ENCODE measurements around the gene WFDC1.

The WFDC1 gene, protein sequence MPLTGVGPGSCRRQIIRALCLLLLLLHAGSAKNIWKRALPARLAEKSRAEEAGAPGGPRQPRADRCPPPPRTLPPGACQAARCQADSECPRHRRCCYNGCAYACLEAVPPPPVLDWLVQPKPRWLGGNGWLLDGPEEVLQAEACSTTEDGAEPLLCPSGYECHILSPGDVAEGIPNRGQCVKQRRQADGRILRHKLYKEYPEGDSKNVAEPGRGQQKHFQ

DNA sequence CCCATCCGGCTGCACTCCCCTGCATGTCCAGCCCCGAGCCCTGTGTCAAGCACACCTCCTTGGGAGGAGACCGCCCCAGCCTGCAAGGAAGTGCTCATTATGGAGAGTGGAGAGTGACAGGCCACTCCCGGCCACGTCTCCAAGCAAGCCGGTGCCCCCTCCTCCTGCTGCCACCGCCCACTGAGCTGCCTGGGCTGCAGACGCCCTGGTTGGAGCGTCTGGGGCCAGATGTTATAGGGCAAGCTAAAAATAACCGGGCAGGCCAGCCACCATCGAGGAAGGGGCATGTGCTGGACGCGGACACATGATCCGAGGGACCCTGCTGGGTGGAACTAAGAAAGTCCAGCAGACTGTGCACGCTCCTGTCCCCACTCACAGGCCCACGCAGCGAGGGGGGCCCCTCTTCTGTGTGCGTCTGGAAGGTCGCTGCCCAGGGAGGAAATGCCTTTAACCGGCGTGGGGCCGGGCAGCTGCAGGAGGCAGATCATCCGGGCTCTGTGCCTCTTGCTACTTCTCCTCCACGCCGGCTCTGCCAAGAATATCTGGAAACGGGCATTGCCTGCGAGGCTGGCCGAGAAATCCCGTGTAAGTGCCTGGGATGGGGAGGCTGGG, at the start of gene WFDC1:
Gene WFDC1, plus strand, starts transcription at position 348 of the 612 bp plus-strand sequence. Its CDS starts 94 bp downstream, at position 442.
- no peak for DNase-seq

DNA sequence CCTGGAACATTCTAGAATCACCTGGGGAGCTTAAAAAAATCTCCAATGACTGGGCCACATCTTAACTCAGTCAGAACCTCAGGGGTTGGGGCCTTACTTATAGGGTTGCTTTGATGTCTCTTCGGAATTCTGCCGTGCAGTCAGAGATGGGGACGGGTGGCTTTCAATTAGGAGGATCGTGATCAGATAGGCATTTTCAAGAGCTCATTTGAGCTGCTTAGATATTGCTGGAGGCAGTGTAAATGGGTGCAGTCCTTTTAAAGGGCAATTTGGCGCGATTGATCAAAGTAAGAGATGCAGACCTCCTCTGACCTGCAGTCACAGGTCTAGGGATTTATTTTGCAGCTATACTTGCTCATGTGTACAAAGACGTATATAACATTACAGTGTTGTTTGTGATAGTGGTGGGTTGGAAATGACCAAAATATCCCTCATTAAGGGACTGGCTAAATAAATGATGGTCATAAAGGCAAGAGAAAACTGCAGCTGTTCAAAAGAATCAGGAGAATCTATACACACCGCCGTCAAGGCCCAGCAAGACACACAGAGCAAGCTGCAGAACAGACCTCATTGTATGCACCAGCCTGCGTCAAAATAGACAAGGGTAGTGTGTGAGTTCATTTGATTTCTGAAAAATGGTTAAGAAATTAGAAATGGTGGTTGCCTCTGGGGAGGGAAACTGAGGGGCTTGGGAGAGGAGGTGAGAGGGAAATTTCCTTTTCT, 48.6 kb upstream of the WFDC1 start:
- no peak for DNase-seq

DNA sequence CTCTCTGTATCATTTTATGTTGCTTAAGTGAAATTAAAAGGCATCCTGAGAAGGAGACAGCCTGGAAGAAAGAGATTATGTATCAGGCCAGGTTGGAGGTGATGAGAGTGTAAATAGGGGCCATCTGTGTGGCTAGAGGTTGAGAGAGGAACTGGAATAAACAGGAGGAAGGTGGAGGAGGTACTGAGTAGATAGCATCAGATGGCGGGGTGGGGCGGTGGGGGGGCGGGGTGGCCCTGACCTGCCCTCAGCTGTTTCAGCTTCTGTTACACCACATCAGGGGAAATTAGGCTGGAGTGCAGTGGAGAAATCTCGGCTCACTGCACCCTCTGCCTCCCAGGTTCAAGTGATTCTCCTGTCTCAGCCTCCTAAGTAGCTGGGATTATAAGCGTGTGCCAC, 48.0 kb upstream of the WFDC1 start:
- DNase-seq: no peak

DNA sequence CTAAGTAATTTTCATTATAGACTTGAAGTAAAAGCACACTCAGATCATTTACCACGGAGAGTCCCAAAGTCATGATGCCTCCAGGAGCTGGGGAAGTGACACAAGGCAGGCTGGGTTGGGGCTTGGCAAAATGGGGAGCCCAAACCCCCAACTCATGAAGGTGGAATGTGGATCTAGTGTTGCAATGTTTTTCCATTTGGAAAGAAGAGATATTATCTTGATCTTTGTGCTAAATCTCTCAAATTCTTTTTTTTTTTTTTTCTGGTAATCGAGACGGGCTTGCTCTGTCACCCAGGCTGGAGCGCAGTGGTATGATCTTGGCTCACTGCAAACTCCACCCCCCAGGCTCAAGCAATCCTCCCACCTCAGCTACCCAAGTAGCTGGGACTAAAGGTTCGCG, 47.3 kb upstream of the WFDC1 start:
- no peak for DNase-seq

DNA sequence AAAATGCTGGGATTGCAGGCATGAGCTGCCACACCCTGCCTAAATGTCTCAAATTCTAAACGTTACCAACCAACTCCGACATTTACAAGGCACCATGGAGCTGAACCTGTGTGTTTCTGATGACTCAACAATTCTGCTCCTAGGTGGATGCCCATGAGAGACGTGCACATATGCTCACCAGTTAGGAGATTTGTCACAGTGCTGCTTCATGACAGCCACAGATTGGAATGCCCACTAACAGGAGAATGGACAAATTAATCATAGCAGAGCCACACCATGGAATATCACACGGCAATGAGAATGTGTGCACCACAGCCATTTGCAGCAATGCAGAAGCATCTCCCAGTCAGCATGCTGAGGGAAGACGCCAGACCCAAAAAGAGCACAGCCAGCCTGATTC, 46.8 kb upstream of the WFDC1 start:
- DNase-seq: no peak

DNA sequence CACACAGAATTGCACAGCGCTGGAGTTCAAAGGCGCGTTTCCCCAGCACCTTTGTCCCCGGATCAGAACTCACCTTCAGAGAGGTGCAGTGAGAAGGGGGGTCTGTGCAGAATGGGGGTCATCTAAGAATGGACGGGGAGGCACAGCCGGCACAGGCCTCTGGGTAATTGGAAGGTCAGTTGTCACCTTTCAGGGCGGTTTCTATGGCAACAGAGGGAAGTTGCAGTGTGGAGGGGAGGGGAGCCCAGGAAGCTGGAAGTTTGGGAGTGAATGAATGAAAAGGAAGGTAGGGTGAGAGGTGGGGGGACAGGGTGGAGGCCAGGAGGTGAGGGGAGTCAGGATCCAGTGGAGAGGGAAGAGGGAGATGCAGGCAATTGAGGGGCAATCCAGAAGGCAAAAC, 42.5 kb upstream of the WFDC1 start:
- no peak for DNase-seq

DNA sequence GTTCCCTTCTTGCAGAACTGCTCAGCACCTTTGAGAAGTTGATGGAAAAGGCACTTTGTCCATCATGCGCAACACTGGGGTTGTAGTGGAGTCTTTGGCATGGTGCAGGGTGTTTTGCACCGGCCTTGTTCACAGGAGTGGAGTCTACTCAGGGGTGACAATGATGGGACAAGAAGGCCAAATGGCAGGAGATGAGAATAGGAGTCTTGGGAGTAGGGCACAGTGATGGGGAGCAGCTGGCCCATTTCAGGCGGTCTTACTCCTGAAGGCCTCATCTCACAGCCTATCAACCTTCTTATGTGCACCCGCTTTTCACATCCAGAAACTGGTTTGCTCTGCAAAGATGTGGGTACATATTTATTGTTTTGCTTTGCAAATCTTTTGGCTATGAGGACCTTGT, 41.5 kb upstream of the WFDC1 start:
- DNase-seq: no peak

DNA sequence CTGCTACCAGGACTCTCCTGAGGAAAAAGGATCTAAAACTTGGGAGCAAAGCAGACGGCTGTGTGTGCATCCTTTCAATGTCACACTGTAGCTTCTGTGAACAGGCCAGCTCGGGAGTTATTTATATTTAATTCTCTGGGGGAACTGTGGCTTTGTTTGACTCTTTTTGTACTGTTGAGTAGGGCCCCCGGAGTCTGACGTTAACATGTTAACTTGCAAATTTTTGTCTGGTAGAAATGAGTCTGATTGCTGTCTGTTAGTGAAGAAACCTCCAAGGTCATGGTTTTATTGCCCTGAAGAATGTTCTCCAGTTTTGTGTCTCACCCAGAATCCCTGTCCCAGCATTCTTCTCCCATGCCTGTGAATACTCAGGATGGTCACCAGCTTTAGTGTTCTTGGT, 40.6 kb upstream of the WFDC1 start:
- DNase-seq: no peak

DNA sequence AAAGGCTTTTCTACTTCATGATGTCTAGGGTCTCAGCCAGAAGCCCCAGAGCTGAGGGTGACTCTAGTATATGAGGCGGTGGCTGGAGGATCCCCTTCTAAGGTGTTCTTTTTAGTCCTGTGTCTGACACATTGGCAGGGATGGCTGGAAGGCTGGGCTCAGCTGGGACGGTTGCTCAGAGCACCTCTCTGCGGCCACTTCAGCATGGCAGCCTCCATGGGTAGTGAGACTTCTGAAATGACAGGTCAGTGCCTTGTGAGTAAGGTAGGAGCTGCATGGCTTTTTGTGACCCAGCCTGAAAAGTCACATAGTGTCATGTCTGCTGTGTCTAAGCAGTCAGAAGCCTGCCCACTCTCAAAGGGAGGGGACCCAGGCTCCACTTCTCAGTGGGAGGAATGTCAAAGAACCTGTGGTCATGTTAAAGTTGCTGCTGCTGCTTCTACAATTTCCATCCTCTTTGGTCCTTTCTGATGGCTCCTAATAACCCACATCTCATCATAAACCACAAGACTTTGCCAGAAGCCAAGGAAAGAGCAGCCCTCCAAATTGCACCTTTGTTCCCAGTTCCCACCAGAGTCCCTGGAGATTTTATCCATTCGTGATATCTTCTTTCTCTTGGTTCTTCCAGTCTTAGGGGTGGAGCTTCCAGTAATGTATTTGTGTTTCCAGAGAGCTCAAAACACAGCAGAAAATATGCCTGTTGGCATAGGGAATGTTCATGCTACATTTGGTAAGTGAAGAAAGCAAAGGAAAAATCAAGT, 39.4 kb upstream of the WFDC1 start:
- DNase-seq: no peak

DNA sequence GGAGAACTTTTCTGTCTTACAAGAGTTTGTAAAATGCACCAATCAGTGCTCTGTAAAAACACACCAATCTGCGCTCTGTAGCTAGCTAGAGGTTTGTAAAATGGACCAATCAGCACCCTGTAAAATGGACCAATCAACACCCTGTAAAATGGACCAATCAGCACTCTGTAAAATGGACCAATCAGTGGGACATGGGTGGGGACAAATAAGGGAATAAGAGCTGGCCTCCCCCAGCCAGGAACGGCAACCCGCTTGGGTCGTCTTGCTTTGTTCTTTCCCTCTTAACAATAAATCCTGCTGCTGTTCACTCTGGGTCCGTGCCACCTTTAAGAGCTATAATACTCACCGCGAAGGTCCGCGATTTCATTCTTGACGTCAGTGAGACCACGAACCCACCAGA, 36.4 kb upstream of the WFDC1 start:
- DNase-seq: no peak

DNA sequence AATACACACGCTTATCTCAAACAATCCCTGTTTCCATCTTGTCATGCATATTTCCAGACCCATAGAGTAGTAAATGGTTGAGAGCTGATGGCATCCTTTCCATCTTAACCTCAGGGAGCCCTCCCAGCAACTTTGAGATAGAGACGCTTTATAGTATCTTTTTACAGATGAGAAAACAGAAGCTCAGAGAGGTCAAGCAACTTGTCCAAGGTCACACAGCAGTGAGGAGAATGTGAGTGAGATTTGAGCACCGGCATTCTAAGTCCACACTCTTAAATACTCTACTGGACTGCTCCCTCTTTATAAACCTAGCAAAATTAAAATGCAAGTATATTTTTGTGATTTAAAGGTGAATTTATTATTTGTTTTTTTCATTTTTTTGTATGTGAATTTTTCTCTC, 35.0 kb upstream of the WFDC1 start:
- DNase-seq: no peak

DNA sequence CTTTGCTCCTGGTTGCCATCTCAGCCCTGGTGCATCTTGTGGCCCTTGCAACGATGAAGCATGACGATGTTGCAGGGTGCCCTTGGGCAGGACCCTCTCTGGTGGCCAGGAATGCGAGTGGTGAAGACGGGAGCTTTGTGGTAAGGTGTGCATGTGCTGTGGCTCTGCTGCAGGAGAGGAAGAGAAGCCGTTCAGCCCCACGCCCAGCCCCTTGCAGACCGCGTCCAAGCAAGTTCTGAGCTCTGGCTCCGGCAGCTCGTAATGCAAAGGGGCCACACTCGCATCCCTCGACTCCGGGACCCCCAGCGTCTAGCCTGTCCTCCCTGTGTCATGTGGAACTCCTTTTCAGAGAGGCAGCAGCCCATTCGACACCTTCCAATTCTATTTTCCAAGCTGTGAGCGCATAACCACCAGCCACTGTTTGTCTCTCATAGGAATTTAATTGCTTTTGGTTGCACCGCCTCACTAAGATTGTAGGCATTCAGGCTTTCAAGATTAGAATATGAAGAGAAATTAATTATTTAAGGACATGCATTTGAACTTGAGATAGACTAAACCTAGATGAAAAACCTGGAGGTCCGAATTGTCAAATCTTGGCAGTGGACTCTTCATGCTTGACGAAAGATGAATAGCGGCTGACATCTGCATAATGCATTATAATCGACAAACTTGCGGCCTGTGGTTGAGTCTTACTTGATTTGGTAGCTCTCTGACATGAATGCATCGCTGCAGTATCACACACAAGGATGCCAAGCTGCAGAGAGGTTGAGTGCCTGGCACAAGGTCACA, 33.7 kb upstream of the WFDC1 start:
- DNase-seq: no peak

DNA sequence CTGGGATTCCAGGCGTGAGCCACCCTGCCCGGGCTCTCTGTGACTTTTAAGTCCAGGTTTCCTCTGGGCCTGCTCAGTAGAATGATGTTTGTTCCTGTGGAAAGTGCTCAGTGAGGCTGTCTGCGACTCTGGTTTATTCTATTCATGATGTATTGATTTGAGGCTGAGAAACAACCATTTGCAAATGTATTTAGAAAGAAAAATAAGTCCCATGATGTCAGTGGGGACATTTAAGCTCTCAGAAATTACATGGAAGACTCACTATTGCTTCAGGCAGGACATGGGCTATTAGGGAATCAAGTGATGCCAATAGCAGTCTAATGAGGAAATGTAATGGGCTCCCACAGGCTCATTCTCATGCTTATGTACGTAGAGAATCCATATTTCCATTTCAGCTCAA, 32.6 kb upstream of the WFDC1 start:
- no peak for DNase-seq

DNA sequence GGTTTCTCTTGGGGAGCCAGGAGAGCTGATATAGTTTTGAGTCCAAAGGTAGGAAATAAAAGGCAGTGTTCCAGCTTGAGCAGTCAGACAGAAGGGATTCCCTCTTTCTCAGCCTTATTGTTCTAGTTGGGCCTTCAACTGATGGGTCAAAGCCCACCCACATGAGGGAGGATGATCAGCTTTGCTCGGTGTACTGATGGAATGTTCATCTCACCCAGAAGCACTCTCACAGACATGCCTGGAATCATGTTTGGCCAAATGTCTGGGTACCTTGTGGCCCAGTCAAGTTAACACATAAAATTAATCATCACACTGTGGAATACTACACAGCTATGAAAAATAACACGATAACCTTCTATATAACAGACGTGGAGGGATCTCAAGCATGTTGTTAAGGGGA, 31.7 kb upstream of the WFDC1 start:
- no peak for DNase-seq

DNA sequence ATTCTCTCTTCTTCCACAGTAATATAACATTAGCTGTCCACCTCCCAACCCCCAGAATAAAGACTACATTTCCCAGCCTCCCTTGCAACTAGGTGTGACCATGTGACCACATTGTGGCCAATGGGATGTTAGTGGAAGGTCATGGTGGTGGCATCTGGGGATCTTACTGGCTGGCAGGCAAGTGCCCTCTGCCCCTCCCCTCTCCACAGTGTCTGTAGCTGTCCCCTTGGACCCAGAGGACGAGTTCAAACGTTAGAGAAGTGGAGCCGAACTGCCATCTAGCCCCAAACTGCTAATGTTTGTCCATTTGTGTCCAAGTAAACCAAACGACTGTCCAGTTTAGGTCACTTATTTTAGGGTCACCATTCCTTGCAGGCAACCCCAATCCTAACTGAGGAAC, 28.2 kb upstream of the WFDC1 start:
- peak; percentile 36 to 37 for DNase-seq

DNA sequence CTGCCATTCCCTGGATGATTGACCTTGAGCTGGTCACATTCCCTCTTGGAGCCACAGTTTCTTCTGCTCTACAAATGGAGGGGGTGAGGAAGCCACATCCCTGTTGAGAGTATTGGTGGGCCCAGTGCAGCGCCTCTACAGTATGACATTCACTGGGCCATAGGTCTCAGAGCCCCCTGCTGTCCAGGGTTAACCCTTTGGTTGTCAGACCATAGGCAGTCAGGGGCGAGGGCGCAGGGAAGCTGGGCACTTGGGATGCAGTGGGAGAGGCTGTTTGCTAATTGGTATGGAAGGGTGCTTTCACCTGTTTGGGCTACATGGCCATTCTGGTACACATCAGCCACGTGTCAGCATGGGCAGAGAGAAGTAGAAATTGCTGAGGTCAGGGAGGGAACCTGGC, 27.3 kb upstream of the WFDC1 start:
- DNase-seq: no peak

DNA sequence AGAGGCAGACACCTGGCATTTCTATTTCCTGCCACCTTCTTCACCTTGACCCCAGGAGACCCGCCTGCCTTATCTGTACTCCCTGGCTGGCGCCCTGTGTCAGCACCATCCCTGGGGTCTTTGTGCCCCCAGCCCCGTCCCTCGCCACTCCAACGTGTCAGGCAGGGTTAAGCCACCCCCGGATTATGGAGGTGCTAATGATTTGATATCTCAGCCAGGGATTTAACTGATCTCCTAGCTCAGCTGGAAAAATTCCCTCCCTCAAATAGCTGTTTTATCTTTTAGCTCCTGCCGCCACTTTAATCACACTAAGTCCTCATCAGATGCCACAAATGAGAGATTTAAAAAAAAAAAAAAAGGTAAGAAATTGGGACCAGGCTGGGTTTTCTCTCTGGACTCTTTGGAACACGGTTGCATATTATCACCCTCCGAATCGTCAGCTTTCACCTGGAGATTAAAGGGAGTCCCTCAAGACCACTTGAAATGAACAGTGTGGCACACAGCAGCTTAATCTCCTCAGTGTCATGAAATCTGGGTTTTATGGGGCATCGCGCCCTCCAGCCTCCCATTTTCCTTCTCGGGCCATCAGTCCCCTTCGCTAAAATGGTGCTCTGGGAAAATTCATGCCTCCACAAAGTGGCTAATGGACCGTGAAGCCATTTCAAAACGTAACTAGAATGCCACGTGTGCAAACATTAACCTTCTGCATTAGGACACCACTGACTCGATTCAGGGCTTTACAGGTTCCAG, 26.2 kb upstream of the WFDC1 start:
- no peak for DNase-seq

DNA sequence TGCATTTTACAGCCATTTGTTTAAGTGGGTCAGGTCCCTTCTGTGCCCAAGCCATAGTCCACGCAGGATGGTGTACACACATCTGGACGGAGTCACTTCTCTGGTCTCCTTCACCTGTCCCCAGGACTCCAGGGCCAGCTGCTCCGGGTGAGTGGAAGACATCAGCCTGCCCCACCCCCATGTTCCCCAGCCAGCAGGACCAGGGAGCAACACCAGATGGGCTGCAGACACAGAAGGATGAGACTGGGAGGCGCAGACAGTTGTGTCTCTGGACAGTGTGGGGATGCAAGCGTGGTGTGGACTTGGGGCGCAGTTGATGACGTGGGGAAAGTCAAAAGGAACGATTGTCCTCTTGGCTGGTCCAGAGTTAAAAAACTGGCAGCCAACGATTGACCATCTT, 24.6 kb upstream of the WFDC1 start:
- DNase-seq: no peak

DNA sequence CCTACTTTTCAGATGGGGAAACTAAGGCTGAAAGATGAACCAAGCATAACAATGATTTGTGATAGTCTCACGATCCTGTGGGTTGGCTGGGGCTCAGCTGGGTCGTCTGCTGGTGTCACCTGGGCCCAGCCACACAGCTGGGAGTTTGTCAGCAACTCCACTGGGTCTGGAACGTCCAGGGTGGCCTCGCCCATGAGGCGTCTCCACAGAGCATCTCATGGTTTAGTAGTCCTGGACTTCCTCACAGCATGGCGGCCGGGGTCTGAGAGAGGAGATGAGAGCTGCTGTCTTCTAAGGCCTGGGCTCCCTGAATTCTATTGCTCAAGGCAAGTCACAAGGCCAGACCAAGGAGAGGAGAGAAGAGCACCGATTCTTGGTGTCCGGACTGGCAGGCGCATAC, 24.1 kb upstream of the WFDC1 start:
- no peak for DNase-seq

DNA sequence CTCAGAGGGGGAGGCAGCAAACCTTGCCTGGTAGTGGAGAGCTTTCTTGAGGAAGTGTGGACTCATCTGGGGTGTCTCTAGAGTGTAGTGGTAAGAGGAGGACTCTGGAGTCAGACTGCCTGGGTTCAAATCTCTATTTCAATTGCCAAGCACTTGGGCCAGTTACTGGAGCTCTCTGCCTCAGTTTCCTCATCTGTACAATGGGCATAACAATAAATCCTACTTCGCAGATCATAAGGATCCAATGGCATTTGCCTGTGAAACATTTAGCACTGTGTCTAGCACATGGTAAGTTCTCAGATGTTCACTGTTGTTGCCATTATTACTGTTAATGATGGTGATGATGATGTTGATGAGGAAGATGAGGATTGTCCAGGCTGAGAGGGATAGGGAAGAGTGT, 23.6 kb upstream of the WFDC1 start:
- no peak for DNase-seq

DNA sequence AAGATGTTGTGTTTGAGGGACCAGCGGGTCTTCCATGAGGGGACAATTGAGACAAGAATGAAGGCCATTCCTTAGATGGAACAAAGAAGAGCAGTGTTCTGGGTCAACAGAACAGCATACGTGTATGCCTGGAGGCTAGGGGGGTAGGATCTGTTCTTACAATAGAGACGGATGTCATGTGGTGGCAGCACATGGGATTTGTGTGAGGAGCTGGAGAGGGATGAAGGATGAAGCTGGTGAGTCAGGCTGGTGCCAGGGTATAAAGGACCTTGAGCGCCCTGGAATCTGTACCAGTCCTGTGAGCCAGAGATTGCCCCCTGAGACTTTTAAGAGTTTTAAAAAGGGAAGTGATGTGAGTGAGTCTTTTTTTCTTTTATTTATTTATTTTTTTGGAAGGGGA, 22.8 kb upstream of the WFDC1 start:
- DNase-seq: no peak

DNA sequence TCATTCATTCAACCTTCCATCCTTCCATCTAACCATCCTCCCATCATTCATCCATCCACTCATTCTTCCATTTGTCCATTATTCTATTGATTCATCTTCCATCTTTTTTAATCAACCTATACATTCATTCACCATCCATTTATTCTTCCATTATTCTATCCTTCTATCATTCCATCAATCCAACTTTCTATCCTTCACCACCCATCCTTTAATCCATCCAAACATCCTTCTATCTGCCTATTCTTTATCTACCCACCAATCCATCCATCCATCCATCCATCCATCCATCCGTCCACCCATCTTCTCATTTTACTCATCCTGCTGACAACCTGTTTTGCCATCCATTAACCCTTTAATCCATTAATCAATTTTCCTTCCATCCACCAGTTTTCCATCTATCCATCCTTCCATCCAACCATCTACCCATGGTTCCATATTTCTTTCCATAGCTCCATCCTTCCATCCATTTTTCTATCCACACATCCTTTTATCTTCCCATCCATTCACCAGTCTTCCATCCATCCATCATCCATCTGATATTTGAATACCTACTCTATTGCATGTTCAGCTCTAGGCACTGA, 21.8 kb upstream of the WFDC1 start:
- no peak for DNase-seq

Measured in CD4-positive, alpha-beta T cell treated with Interleukin-1 beta for 1 hour (primary cell).